Testis (tissue), 3 donors: ENCODE results near the gene MST1R. TPM values are rescaled to one million over a fixed set of nuclear protein-coding genes. Genes with fewer than 3 reads are reported as not detected.

ENCODE experiments used
- DNase-seq: peaks from one replicate; pipeline ENCODE4 v3.0.0-alpha.2; 2019
- H3K27ac ChIP-seq, 2 donors: fragments of 200-600 bp; sonication (generic); one replicate each; pipeline ENCODE4 v1.5.1; 2019
- H3K27me3 ChIP-seq: fragments of 200-600 bp; sonication (generic); one replicate; pipeline ENCODE4 v1.5.1; 2019
- H3K36me3 ChIP-seq: fragments of 200-600 bp; sonication (generic); one replicate; pipeline ENCODE4 v1.5.1; 2017; ENCODE audit warnings: low read depth; ENCODE audit errors: missing control alignments
- H3K4me1 ChIP-seq: fragments of 200-600 bp; sonication (generic); one replicate; pipeline ENCODE4 v1.5.1; 2019
- H3K4me3 ChIP-seq, 2 donors: fragments of 200-600 bp; sonication (generic); one replicate each; pipeline ENCODE4 v1.5.1; 2017 to 2019
- H3K9me3 ChIP-seq: fragments of 200-600 bp; sonication (generic); one replicate; pipeline ENCODE4 v1.5.1; 2017
- CTCF ChIP-seq, 3 experiments: fragments of 450-650 bp in 2 of 3; fragments of 200-600 bp in 1 of 3; sonication (generic) in 1 of 3; IDR thresholded peaks; one replicate each; pipeline ENCODE4 v1.5.1; 2016 to 2019; ENCODE audit warnings: antibody characterized with exemption in 3 of 3, mild to moderate bottlenecking in 2 of 3, moderate library complexity in 1 of 3
- POLR2A ChIP-seq: fragments of 450-650 bp; IDR thresholded peaks from one replicate; pipeline ENCODE4 v1.6.1; 2017; ENCODE audit warnings: antibody characterized with exemption, mild to moderate bottlenecking, moderate library complexity
- WGBS, 2 donors: methylation state at CpG; one replicate each; pipeline ENCODE4 v1.1.5; 2018; 5-methylcytosine and 5-hydroxymethylcytosine counted together
- intact Hi-C: fragments of 100-400 bp; cut with DNase I; formaldehyde crosslinking; loops from one replicate; pipeline ENCODE4 v1.15.1; 2023; ENCODE audit warnings: low total_unique reads
- polyA plus RNA-seq: library from polyadenylated mRNA; stranded (reverse); fragments of 350-450 nt; fragmentation: Illumina TruSeq; extraction: RNeasy Lipid Tissue Mini Kit (QIAGEN cat#74804); gene quantifications from one replicate; pipeline ENCODE4 v1.2.3, GENCODE V29; 2014; ENCODE audit warnings: low read depth, low replicate concordance; ENCODE audit not compliant: insufficient read depth
- total RNA-seq, 2 donors: library from RNA; depleted of rRNA; stranded (reverse); fragments of >200 nt; gene quantifications; one replicate each; pipeline ENCODE4 v1.2.3, GENCODE V29; 2016

MST1R gene
- total and polyA plus RNA-seq, 3 donors from 2014 or later, result 7.6 to 15.9 (median 11.2) TPM

GRCh38 chr3:49901366-49902339, 2.0 kb downstream of the MST1R start:
- Histone ChIP-seq H3K27me3 (no peaks in the 10 kb centered on the region), H3K9me3 (no peaks in the 10 kb centered on the region), H3K4me1 (peaks cover 5% of the 10 kb centered on the region), H3K27ac (no peak overlapping the region), H3K36me3 (no peaks in the 10 kb centered on the region), H3K4me3 (no peak overlapping the region)
- intact Hi-C loops, result no loop called here
- WGBS, 2 donors, result 69% methylated on average over 10 to 11 of the region's 11 CpGs
- DNase-seq, result no peak
- TF ChIP-seq CTCF (IDR thresholded peaks at IDR 0.05) (no peak), POLR2A (no peak)

DNA sequence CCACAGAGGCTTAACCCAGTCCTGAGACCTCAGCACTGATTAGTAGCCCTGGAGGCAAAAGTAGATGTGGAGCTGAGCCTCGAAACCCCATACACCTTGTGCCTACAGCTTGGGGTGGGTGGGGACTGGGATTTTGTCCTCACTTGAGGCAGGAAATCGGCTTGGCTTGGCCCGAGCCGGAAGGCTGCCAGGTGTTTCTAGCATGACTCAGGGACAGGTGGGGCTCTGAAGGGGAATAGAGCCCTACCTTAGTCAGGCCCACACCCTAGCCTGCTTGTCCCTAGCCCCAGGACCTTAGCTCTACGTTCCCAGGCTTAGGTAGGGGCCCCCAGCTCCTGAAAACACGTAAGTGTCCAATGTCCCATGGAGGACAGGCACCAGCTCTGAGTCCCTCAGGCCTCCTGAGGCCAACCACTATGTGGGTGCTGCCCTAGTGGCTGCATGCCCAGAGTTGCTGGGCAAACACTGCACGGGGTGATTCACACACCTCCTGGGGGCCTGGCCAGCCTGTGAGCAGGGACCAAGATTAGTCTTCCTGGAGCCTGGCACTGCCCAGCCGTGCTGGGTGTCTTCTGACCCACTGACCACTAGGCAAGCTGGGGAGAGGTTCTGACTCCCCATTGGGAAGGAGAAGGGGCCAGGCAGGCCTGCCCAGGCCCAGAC, 3.1 kb downstream of the MST1R start:
- no peak overlapping the region for H3K27ac ChIP-seq
- intact Hi-C loops, result no loop called here
- H3K4me1 ChIP-seq, result no peaks in the 10 kb centered on the region
- no peaks in the 10 kb centered on the region for H3K36me3 ChIP-seq
- WGBS, 2 donors, result 83% methylated on average over 8 of the region's 8 CpGs; no CpG with 5 or more reads in 1 of the 2 donors
- no peaks in the 10 kb centered on the region for H3K9me3 ChIP-seq
- H3K4me3 ChIP-seq, result no peak overlapping the region
- DNase-seq, result no peak
- H3K27me3 ChIP-seq, result no peaks in the 10 kb centered on the region
- TF ChIP-seq POLR2A (no peak), CTCF (IDR thresholded peaks at IDR 0.05) (no peak)

GRCh38 chr3:49899815-49900214, 3.9 kb downstream of the MST1R start:
- DNase-seq, result no peak
- H3K36me3 ChIP-seq, result no peaks in the 10 kb centered on the region
- WGBS, 2 donors, result 77 to 80% methylated on average over 5 of the region's 5 CpGs
- H3K4me1 ChIP-seq, result no peaks in the 10 kb centered on the region
- TF ChIP-seq POLR2A (no peak), CTCF (IDR thresholded peaks at IDR 0.05) (no peak)
- intact Hi-C loops, result no loop called here
- H3K9me3 ChIP-seq, result no peaks in the 10 kb centered on the region
- no peaks in the 10 kb centered on the region for H3K27me3 ChIP-seq
- H3K27ac ChIP-seq, result no peak overlapping the region
- H3K4me3 ChIP-seq, result no peak overlapping the region

DNA sequence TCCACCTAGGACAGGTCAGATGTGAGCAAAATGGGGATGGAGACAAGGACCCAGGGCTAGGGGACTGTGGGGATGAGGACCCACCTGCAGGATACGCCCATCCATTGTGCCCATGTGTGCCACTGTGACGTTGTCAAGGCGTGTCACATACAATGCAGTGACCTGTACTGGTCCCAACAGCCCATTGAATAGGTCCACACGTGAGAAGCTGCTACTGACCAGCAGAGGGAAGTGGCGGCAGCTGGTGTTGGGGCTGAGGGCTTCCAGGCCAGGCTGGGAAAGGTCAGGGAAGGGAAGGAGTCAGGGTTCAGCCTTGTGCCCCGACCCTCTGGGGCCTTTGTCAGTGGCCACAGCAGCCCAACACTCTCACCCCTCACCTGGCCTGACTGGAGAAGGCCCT, 4.7 kb downstream of the MST1R start:
- 75 to 91% methylated on average over 5 to 6 of the region's 6 CpGs for WGBS, 2 donors
- no peaks in the 10 kb centered on the region for H3K9me3 ChIP-seq
- TF ChIP-seq CTCF (IDR thresholded peaks at IDR 0.05), result no peak
- no peak for TF ChIP-seq POLR2A

More for the DNA sequence above, 4.7 kb downstream of the MST1R start:
- no peaks in the 10 kb centered on the region for H3K36me3 ChIP-seq
- no peaks in the 10 kb centered on the region for H3K27me3 ChIP-seq
- no peak overlapping the region for H3K4me3 ChIP-seq
- no peak overlapping the region for H3K27ac ChIP-seq
- no peaks in the 10 kb centered on the region for H3K4me1 ChIP-seq
- DNase-seq, result no peak
- intact Hi-C loops, result no loop called here
